Trophoblast cell (in vitro differentiated cells and primary cell): ENCODE measurements around the gene USP32.

ENCODE experiments used
- DNase-seq, 2 donors: peaks; one replicate each; pipeline ENCODE4 v3.0.0-alpha.2; 2016
- H2AFZ ChIP-seq: 2 replicates; pipeline ENCODE4 v1.6.1; 2013; ENCODE audit warnings: low read length, moderate library complexity, mild to moderate bottlenecking; ENCODE audit not compliant: insufficient read depth, poor library complexity
- H2AK5ac ChIP-seq: 2 replicates; pipeline ENCODE4 v1.6.1; 2013; ENCODE audit warnings: mild to moderate bottlenecking, low read length
- H2BK120ac ChIP-seq: 2 replicates; pipeline ENCODE4 v1.6.1; 2013; ENCODE audit warnings: low read length, mild to moderate bottlenecking, moderate library complexity; ENCODE audit not compliant: insufficient read depth, poor library complexity
- H2BK12ac ChIP-seq: 2 replicates; pipeline ENCODE4 v1.6.1; 2013; ENCODE audit warnings: mild to moderate bottlenecking, low read length, moderate library complexity
- H2BK5ac ChIP-seq: 2 replicates; pipeline ENCODE4 v1.6.1; 2013; ENCODE audit warnings: low read length, low read depth, moderate library complexity, mild to moderate bottlenecking; ENCODE audit not compliant: poor library complexity
- H3K14ac ChIP-seq: 2 replicates; pipeline ENCODE4 v1.6.1; 2013; ENCODE audit warnings: mild to moderate bottlenecking, low read length
- H3K18ac ChIP-seq: 2 replicates; pipeline ENCODE4 v1.6.1; 2013; ENCODE audit warnings: mild to moderate bottlenecking, low read length
- H3K23ac ChIP-seq: 2 replicates; pipeline ENCODE4 v1.6.1; 2013; ENCODE audit warnings: low read length
- H3K27ac ChIP-seq: 2 replicates; pipeline ENCODE4 v1.5.1; 2013; ENCODE audit warnings: low read depth, mild to moderate bottlenecking, inconsistent platforms, low read length, moderate library complexity
- H3K27me3 ChIP-seq: 2 replicates; pipeline ENCODE4 v1.6.1; 2013; ENCODE audit warnings: inconsistent platforms, mild to moderate bottlenecking, low read length, moderate library complexity; ENCODE audit not compliant: insufficient read depth
- H3K36me3 ChIP-seq, 2 experiments: 1 replicate in 1 of 2; 2 replicates in 1 of 2; pipeline ENCODE4 v1.6.1; 2013; ENCODE audit warnings: low read length in 2 of 2, mild to moderate bottlenecking in 2 of 2, moderate library complexity in 1 of 2; ENCODE audit not compliant: insufficient read depth in 2 of 2, control insufficient read depth in 1 of 2
- H3K4ac ChIP-seq: 2 replicates; pipeline ENCODE4 v1.6.1; 2013; ENCODE audit warnings: low read depth, mild to moderate bottlenecking, low read length, moderate library complexity
- H3K4me1 ChIP-seq, 2 experiments: 1 replicate in 1 of 2; 2 replicates in 1 of 2; pipeline ENCODE4 v1.6.1; 2013; ENCODE audit warnings: low read length in 2 of 2, mild to moderate bottlenecking in 2 of 2, moderate library complexity in 1 of 2; ENCODE audit not compliant: insufficient read depth in 2 of 2, control insufficient read depth in 1 of 2
- H3K4me2 ChIP-seq: 2 replicates; pipeline ENCODE4 v1.6.1; 2013; ENCODE audit warnings: inconsistent platforms, mild to moderate bottlenecking, low read length, moderate library complexity
- H3K4me3 ChIP-seq: 2 replicates; pipeline ENCODE4 v1.5.1; 2013; ENCODE audit warnings: mild to moderate bottlenecking, low read depth, low read length, inconsistent platforms
- H3K79me1 ChIP-seq: one replicate; pipeline ENCODE4 v1.6.1; 2013; ENCODE audit warnings: low read length
- H3K79me2 ChIP-seq: 2 replicates; pipeline ENCODE4 v1.6.1; 2013; ENCODE audit warnings: low read length, mild to moderate bottlenecking; ENCODE audit not compliant: control insufficient read depth, insufficient read depth, poor library complexity
- H3K9ac ChIP-seq: 2 replicates; pipeline ENCODE4 v1.6.1; 2013; ENCODE audit warnings: mild to moderate bottlenecking, low read length
- H3K9me3 ChIP-seq: 2 replicates; pipeline ENCODE4 v1.6.1; 2013; ENCODE audit warnings: low read depth, mild to moderate bottlenecking, control low read depth, inconsistent platforms, low read length; ENCODE audit not compliant: insufficient read depth
- H4K12ac ChIP-seq: 2 replicates; pipeline ENCODE4 v1.6.1; 2013; ENCODE audit warnings: low read depth, mild to moderate bottlenecking, low read length, moderate library complexity
- H4K8ac ChIP-seq: 2 replicates; pipeline ENCODE4 v1.6.1; 2013; ENCODE audit warnings: low read depth, mild to moderate bottlenecking, low read length, moderate library complexity
- H4K91ac ChIP-seq: one replicate; pipeline ENCODE4 v1.6.1; 2013; ENCODE audit warnings: low read depth, mild to moderate bottlenecking, low read length, moderate library complexity
- WGBS: extraction: QIAGEN DNeasy Blood & Tissue Kit; methylation state at CpG from one replicate; pipeline ENCODE4 v1.1.7; 2013; ENCODE audit warnings: missing lambda C conversion rate; ENCODE audit not compliant: insufficient read length, insufficient coverage; ENCODE audit errors: extremely low coverage; 5-methylcytosine and 5-hydroxymethylcytosine counted together

USP32 gene

DNA sequence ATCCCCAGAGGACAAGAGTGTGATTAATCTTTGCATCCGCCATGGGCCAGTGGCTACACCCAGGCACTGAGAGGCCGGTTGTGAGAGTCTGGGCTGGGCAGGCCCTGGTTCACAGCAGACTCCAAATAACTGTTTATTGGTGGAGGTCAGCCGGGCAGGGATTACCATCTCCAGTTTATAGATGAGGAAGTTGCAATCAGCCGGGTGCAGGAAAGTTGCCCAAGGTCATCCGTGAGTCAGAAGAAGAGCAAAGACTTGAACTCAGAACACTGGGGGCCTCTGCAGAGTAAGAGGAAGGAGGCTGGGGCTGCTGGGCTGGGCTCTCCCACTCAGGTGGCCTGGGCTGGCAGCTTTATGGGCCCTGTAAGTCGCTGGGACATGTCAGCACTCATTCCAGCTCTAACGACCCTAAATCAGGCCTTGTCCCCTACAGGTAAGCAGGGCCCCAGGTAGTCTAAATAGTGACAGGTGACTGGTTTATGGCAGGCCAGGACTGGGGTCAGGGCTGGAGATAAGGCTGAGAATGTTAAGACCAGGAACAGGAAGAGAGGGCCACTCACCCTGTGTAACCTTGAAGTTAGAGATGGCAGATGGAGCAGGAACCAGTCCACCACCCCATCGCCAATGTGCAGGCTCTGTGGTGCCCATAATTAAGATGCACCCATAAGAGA is 244.2 kb downstream of the USP32 start:
- Histone ChIP-seq H2BK5ac (no peak overlapping the region), H3K27me3 (peaks cover 30% of the 10 kb centered on the region), H2AK5ac (no peak overlapping the region), H3K18ac (no peak overlapping the region), H2BK12ac (no peak overlapping the region), H3K4me1 (peaks cover 6 to 7% of the 10 kb centered on the region in 2 experiments), H4K8ac (no peak overlapping the region), H2BK120ac (no peak overlapping the region), H3K14ac (no peak overlapping the region), H2AFZ (no peak overlapping the region), H3K4me2 (no peak overlapping the region), H3K27ac (no peak overlapping the region), H3K23ac (no peak overlapping the region), H3K79me1 (no peaks in the 10 kb centered on the region), H3K9me3 (peaks cover 10% of the 10 kb centered on the region), H3K79me2 (no peaks in the 10 kb centered on the region), H3K4me3 (no peak overlapping the region), H3K9ac (no peak overlapping the region), H3K4ac (no peak overlapping the region), H4K12ac (no peak overlapping the region), H4K91ac (no peak overlapping the region), H3K36me3 (no peaks in the 10 kb centered on the region)
- no peak for DNase-seq
- WGBS: no CpG with 5 or more reads among the region's 8 CpGs

GRCh38 chr17:60146206-60146605 is 245.7 kb downstream of the USP32 start:
- Histone ChIP-seq H4K12ac (no peak overlapping the region), H3K79me1 (peaks cover 2% of the 10 kb centered on the region), H4K91ac (no peak overlapping the region), H3K27ac (no peak overlapping the region), H3K4ac (no peak overlapping the region), H3K9ac (no peak overlapping the region), H4K8ac (no peak overlapping the region), H3K27me3 (peaks cover 27% of the 10 kb centered on the region), H2AK5ac (no peak overlapping the region), H2BK5ac (no peak overlapping the region), H3K18ac (no peak overlapping the region), H3K36me3 (no peaks in the 10 kb centered on the region), H3K4me2 (no peak overlapping the region), H3K4me3 (no peak overlapping the region), H3K9me3 (peaks cover 6% of the 10 kb centered on the region), H3K79me2 (no peaks in the 10 kb centered on the region), H3K14ac (no peak overlapping the region), H2AFZ (no peak overlapping the region), H2BK120ac (no peak overlapping the region), H2BK12ac (no peak overlapping the region), H3K4me1 (peaks cover 14 to 16% of the 10 kb centered on the region in 2 experiments), H3K23ac (no peak overlapping the region)
- peak; percentile 66 to 84 for DNase-seq
- no CpG with 5 or more reads among the region's 2 CpGs for WGBS

GRCh38 chr17:60145006-60145935 is 246.7 kb downstream of the USP32 start:
- Histone ChIP-seq H3K79me2 (no peaks in the 10 kb centered on the region), H3K27ac (no peak overlapping the region), H2BK12ac (no peak overlapping the region), H3K18ac (no peak overlapping the region), H3K4me1 (peaks cover 18 to 19% of the 10 kb centered on the region in 2 experiments), H2AK5ac (no peak overlapping the region), H2BK120ac (no peak overlapping the region), H4K12ac (no peak overlapping the region), H3K27me3 (peaks cover 28% of the 10 kb centered on the region), H3K4me3 (no peak overlapping the region), H2AFZ (no peak overlapping the region), H3K4me2 (no peak overlapping the region), H2BK5ac (no peak overlapping the region), H3K9ac (no peak overlapping the region), H3K14ac (no peak overlapping the region), H4K91ac (no peak overlapping the region), H3K79me1 (peaks cover 2% of the 10 kb centered on the region), H3K36me3 (no peaks in the 10 kb centered on the region), H4K8ac (no peak overlapping the region), H3K23ac (no peak overlapping the region), H3K4ac (no peak overlapping the region), H3K9me3 (peaks cover 9% of the 10 kb centered on the region)
- peak; percentile 71 to 84 for DNase-seq
- no CpG with 5 or more reads among the region's 17 CpGs for WGBS

DNA sequence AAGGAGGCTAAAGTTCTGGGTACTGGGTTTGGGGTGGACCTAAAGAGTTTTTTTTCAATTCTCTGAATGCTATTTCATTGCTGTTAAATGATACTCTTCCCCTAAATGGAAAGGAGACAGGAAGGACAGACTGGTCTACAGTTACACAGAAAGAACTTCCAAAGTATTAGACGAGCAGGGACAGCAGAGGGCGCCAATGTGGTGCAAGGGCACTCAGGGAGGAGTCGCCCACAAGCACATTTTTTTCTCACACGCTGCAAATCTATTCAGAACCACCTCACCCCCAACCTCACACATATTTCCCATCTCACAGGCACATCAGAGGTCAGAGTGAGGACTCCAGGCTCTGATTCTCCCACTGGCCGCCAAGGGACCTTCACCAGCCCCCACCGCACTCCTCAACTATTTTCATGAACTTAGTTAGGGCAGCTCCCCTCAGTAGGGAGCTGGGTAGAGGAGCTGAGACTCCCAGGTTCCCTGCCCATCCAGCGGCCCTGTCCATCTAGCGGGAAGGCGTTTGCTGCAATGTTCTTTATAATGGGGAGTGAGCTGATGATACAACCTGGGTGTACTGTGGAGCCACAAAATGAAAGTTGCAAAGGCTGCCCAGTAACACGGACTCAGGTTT is 248.9 kb downstream of the USP32 start:
- no peak overlapping the region for H4K91ac ChIP-seq
- H3K9me3 ChIP-seq: peaks cover 9% of the 10 kb centered on the region
- no peak overlapping the region for H4K12ac ChIP-seq
- no peaks in the 10 kb centered on the region for H3K79me2 ChIP-seq
- H3K79me1 ChIP-seq: peaks cover 2% of the 10 kb centered on the region
- no peaks in the 10 kb centered on the region for H3K36me3 ChIP-seq
- H2AK5ac ChIP-seq: no peak overlapping the region
- no peak overlapping the region for H3K4ac ChIP-seq
- peak overlapping the region; percentile 80 for H3K4me2 ChIP-seq
- H3K18ac ChIP-seq: no peak overlapping the region
- no peak overlapping the region for H3K27ac ChIP-seq
- no peak overlapping the region for H2BK5ac ChIP-seq
- peaks cover 32% of the 10 kb centered on the region for H3K27me3 ChIP-seq
- H3K4me3 ChIP-seq: no peak overlapping the region
- DNase-seq: peak; percentile 79 to 92
- no peak overlapping the region for H2AFZ ChIP-seq
- no peak overlapping the region for H3K23ac ChIP-seq
- no peak overlapping the region for H3K14ac ChIP-seq
- H2BK120ac ChIP-seq: no peak overlapping the region
- no peak overlapping the region for H4K8ac ChIP-seq
- H3K9ac ChIP-seq: no peak overlapping the region
- no CpG with 5 or more reads among the region's 10 CpGs for WGBS
- H3K4me1 ChIP-seq: peaks cover 19 to 20% of the 10 kb centered on the region in 2 experiments
- no peak overlapping the region for H2BK12ac ChIP-seq
